GM18507 (cell line): ENCODE results near the gene SOX10.
A peak's percentile ranks its signal among the peaks of the same experiment; 100 is the strongest.

Experiments used
- DNase-seq: peaks from one replicate; pipeline ENCODE4 v3.0.0; 2011; ENCODE audit warnings: low read depth; ENCODE audit not compliant: insufficient read length; ENCODE audit errors: extremely low spot score
- FAIRE-seq: peaks from 2 replicates; lab custom pipeline; 2011; peaks lifted over from hg19 to GRCh38; lab: Jason Lieb, UNC

Gene SOX10

GRCh38 chr22:38017272-38017920, 33.0 kb upstream of the SOX10 start:
- FAIRE-seq, result no peak
- DNase-seq, result no peak

GRCh38 chr22:38016182-38017151, 32.1 kb upstream of the SOX10 start:
- DNase-seq, result no peak

GRCh38 chr22:38014083-38014482, 29.7 kb upstream of the SOX10 start:
- no peak for FAIRE-seq

More at GRCh38 chr22:38016182-38017151, 32.1 kb upstream of the SOX10 start:
- FAIRE-seq, result no peak

GRCh38 chr22:38012604-38013072, 28.3 kb upstream of the SOX10 start:
- DNase-seq (no peak), FAIRE-seq (no peak)

More at GRCh38 chr22:38014083-38014482, 29.7 kb upstream of the SOX10 start:
- no peak for DNase-seq

- DNase-seq, result no peak
- FAIRE-seq, result no peak
These were observed 24.8 kb upstream of the SOX10 start for GRCh38 chr22:38009000-38009806.

GRCh38 chr22:38007330-38007902, 23.1 kb upstream of the SOX10 start:
- DNase-seq (no peak), FAIRE-seq (no peak)

GRCh38 chr22:38006906-38007305, 22.6 kb upstream of the SOX10 start:
- FAIRE-seq (no peak), DNase-seq (no peak)

- FAIRE-seq (no peak), DNase-seq (no peak)
These were observed 21.6 kb upstream of the SOX10 start for GRCh38 chr22:38005943-38006342.

- no peak for FAIRE-seq
These were observed 15.4 kb upstream of the SOX10 start for GRCh38 chr22:37999640-38000272.

GRCh38 chr22:37999236-37999635, 14.9 kb upstream of the SOX10 start:
- FAIRE-seq, result no peak
- no peak for DNase-seq

More at GRCh38 chr22:37999640-38000272, 15.4 kb upstream of the SOX10 start:
- no peak for DNase-seq

GRCh38 chr22:37998543-37998942, 14.2 kb upstream of the SOX10 start:
- DNase-seq (no peak), FAIRE-seq (no peak)

- FAIRE-seq, result no peak
- no peak for DNase-seq
These were observed 12.3 kb upstream of the SOX10 start for GRCh38 chr22:37996515-37997246.

GRCh38 chr22:37996079-37996478, 11.7 kb upstream of the SOX10 start:
- no peak for DNase-seq
- no peak for FAIRE-seq

- FAIRE-seq, result no peak
- DNase-seq, result no peak
These were observed 11.1 kb upstream of the SOX10 start for GRCh38 chr22:37995460-37995859.

GRCh38 chr22:37994982-37995381, 10.6 kb upstream of the SOX10 start:
- FAIRE-seq (no peak), DNase-seq (no peak)

- FAIRE-seq (peak; percentile 21), DNase-seq (no peak)
These were observed 9.7 kb upstream of the SOX10 start for GRCh38 chr22:37994049-37994448.

GRCh38 chr22:37991731-37992442, 7.5 kb upstream of the SOX10 start:
- FAIRE-seq (no peak), DNase-seq (no peak)

- FAIRE-seq, result no peak
- DNase-seq, result no peak
These were observed 6.5 kb upstream of the SOX10 start for GRCh38 chr22:37990862-37991261.
